Activated CD4-positive, alpha-beta T cell treated with anti-CD3 and anti-CD28 coated beads, Interleukin-2, amount 10 ng/mL, durations not matched to agents 24 days and 14 days (primary cell): Measurements from ENCODE around the gene CES2. TPM values are rescaled to one million over a fixed set of nuclear protein-coding genes. Genes with fewer than 3 reads are reported as not detected.
"Not testable (repeated sequence)": the region's sequence is repeated elsewhere in the genome, so short reads cannot be mapped to it uniquely, and the experiment has no call there.

Experiments
- DNase-seq: peaks from one replicate; pipeline ENCODE4 v3.0.0; 2022
- H3K27ac Mint-ChIP-seq: one replicate; pipeline ENCODE4 v1.8.0; 2022; ENCODE audit warnings: mild to moderate bottlenecking, mixed read lengths
- H3K27me3 Mint-ChIP-seq: one replicate; pipeline ENCODE4 v1.8.0; 2022; ENCODE audit warnings: mixed read lengths
- H3K36me3 Mint-ChIP-seq: one replicate; pipeline ENCODE4 v1.8.0; 2022; ENCODE audit warnings: low read depth, mild to moderate bottlenecking, mixed read lengths
- H3K4me1 Mint-ChIP-seq: one replicate; pipeline ENCODE4 v1.8.0; 2021; ENCODE audit warnings: mixed read lengths
- H3K4me3 Mint-ChIP-seq: one replicate; pipeline ENCODE4 v1.8.0; 2022; ENCODE audit warnings: mild to moderate bottlenecking, moderate library complexity, mixed read lengths
- H3K9me3 Mint-ChIP-seq: one replicate; pipeline ENCODE4 v1.8.0; 2021; ENCODE audit warnings: mixed read lengths
- intact Hi-C: fragments of 100-400 bp; cut with micrococcal nuclease; formaldehyde crosslinking; loops from one replicate; pipeline ENCODE4 v1.15.1; 2023
- total RNA-seq: library from RNA; stranded (reverse); gene quantifications from 2 replicates; pipeline ENCODE4 v1.2.3, GENCODE V29; 2022

CES2 gene
- total RNA-seq, 1 donor from 2014 or later: 33.6 TPM

DNA sequence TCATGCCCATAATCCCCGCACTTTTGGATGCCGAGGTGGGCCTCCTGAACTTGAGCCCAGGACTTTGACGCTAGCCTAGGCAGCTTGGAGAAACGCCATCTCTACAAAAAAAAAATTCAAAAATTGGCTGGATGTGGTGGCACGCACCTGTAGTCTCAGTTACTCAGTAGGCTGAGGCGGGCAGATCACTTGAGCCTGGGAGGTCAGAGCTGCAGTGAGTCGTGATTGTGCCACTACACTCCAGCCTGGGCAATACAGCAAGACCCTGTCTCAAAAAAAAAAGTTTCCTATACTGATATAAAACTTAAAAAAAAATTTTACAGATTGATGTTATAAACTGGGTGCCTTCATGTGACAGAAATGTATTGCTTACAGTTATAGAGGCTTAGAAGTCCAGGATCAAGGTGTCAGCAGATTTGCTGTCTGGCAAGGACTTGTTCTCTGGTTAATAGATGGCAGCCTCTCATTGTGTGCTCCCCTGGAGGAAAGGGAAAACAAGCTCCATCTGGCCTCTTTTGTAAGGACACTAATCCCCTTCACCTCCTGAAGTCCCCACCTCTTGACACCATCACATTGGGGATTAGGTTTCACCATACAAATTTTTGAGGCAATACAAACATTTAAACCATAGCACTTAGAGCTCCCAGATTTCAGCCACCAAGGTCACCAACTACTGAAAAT is 17.3 kb downstream of the CES2 start:
- no peak for DNase-seq
- intact Hi-C loops: no loop called here
- Mint-ChIP-seq H3K4me1 (peaks cover 18% of the 10 kb centered on the region), H3K27me3 (peaks cover 40% of the 10 kb centered on the region), H3K9me3 (no peaks in the 10 kb centered on the region), H3K4me3 (no peak overlapping the region), H3K27ac (no peak overlapping the region), H3K36me3 (no peaks in the 10 kb centered on the region)

DNA sequence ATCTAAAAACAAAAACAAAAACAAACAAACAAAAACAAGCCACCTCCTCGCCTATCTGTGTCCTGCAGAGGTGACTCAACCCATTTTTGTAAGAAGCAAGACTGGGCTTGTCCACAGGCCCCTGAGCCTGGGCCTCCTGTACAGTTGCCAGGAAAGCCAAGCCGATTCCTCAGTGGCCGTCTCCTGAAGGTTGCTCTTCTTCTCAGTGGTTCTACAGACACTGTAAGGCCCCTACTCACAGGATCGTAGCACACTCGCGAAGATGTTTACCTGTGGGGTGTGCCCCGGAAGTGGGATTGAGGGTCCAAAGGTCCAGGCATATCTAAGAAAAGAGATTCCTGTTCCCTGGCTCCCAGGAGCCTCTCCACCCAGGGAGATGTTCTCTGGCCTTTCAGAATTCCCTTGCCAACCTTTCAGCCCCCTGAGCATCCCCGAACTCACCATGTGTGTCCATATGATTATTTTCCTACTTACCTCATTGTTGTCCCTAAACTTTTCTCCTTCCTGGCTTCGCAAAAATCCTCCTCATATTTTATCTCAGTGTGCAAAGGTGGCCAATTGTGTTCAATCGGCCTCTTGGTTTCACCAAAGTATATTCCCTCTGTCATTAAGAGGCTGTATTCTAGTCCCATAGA is 18.3 kb downstream of the CES2 start:
- peaks cover 34% of the 10 kb centered on the region for H3K27me3 Mint-ChIP-seq
- H3K27ac Mint-ChIP-seq: no peak overlapping the region
- no peak overlapping the region for H3K4me3 Mint-ChIP-seq
- no peaks in the 10 kb centered on the region for H3K9me3 Mint-ChIP-seq
- peaks cover 20% of the 10 kb centered on the region for H3K4me1 Mint-ChIP-seq
- intact Hi-C loops: loop anchor here (1.0 to 2.0 kb wide), 4 partner anchors 23 to 232 kb away; no protein-coding TSS in a partner anchor
- DNase-seq: no peak
- H3K36me3 Mint-ChIP-seq: no peaks in the 10 kb centered on the region

DNA sequence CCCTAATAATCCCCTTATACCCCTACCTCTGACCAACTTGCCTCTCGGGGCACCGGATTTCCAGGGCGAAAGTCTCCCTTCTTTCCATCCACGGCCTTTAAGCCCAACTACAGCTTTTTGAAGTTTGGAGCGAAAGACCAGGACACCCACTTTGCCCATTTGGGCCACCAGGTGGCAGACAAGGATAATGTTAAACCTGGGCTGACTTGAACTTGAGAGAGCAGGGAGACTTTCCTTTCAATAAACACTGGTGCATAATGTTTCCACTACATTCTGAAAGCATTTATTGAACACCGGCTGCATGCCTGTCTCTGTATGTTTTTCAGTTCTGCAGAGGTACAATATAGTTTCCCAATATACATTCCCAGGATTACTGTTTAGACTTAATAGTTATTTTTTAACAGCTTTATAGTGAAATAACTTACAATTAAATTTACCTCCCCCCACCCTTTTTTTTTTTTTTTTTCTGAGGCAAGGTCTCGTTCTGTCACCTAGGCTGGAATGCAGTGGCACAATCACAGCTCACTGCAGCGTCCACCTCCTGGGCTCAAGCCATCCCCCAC is 18.9 kb downstream of the CES2 start:
- Mint-ChIP-seq H3K27me3 (peaks cover 28% of the 10 kb centered on the region), H3K4me3 (no peak overlapping the region), H3K36me3 (no peaks in the 10 kb centered on the region), H3K9me3 (no peaks in the 10 kb centered on the region), H3K27ac (no peak overlapping the region), H3K4me1 (peaks cover 24% of the 10 kb centered on the region)
- intact Hi-C loops: loop anchor here (1.0 to 2.0 kb wide), 4 partner anchors 23 to 231 kb away; no protein-coding TSS in a partner anchor
- DNase-seq: peak; percentile 95

GRCh38 chr16:66955363-66956153 is 20.2 kb downstream of the CES2 start:
- H3K9me3 Mint-ChIP-seq, H3K27ac Mint-ChIP-seq, DNase-seq, H3K4me3 Mint-ChIP-seq, H3K36me3 Mint-ChIP-seq: not testable (repeated sequence)
- intact Hi-C loops: loop anchor here (2.0 kb wide), 2 partner anchors 21 to 59 kb away; no protein-coding TSS in a partner anchor
- Mint-ChIP-seq H3K27me3 (peaks cover 17% of the 10 kb centered on the region), H3K4me1 (peaks cover 24% of the 10 kb centered on the region)

GRCh38 chr16:66956154-66956457 is 20.8 kb downstream of the CES2 start:
- H3K4me3 Mint-ChIP-seq, H3K9me3 Mint-ChIP-seq, intact Hi-C loops, H3K36me3 Mint-ChIP-seq, DNase-seq, H3K27ac Mint-ChIP-seq: not testable (repeated sequence)
- Mint-ChIP-seq H3K27me3 (peaks cover 15% of the 10 kb centered on the region), H3K4me1 (peaks cover 29% of the 10 kb centered on the region)

- intact Hi-C loops: no loop called here
- no peaks in the 10 kb centered on the region for H3K36me3 Mint-ChIP-seq
These were observed 23.8 kb downstream of the CES2 start for GRCh38 chr16:66958857-66959703.

DNA sequence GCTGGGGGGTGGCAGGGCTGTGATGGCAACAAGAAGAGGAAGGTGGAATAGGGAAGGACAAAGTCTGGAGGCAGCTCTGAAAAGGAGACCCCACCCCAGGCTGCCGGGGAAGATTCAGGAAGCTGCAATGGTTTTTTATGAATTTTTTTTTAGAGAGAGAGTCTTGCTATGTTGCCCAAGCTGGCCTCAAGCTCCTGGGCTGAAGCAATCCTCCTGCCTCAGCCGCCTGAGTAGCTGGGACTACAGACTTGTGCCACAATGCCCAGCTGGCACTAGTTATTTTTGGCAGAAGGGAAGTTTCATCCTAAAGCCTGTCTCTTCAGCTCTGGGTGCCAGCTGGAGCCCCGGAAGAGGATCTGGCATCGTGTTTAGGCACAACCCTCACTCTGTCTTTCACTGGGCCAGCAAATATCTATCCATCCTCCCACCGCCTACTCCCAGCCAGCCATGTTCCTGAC is 24.4 kb downstream of the CES2 start:
- H3K4me3 Mint-ChIP-seq: no peak overlapping the region
- H3K27ac Mint-ChIP-seq: no peak overlapping the region
- H3K36me3 Mint-ChIP-seq: no peaks in the 10 kb centered on the region
- intact Hi-C loops: no loop called here
- peaks cover 35% of the 10 kb centered on the region for H3K4me1 Mint-ChIP-seq
- no peaks in the 10 kb centered on the region for H3K27me3 Mint-ChIP-seq
- DNase-seq: no peak
- H3K9me3 Mint-ChIP-seq: no peaks in the 10 kb centered on the region

More at GRCh38 chr16:66958857-66959703, 23.8 kb downstream of the CES2 start:
- H3K27ac Mint-ChIP-seq: no peak overlapping the region
- H3K27me3 Mint-ChIP-seq: no peaks in the 10 kb centered on the region
- DNase-seq: no peak
- H3K4me1 Mint-ChIP-seq: peaks cover 35% of the 10 kb centered on the region
- H3K4me3 Mint-ChIP-seq: no peak overlapping the region
- no peaks in the 10 kb centered on the region for H3K9me3 Mint-ChIP-seq

GRCh38 chr16:66960270-66960669 is 25.0 kb downstream of the CES2 start:
- H3K4me3 Mint-ChIP-seq: no peak overlapping the region
- H3K27me3 Mint-ChIP-seq: no peaks in the 10 kb centered on the region
- intact Hi-C loops: no loop called here
- no peaks in the 10 kb centered on the region for H3K9me3 Mint-ChIP-seq
- no peak overlapping the region for H3K27ac Mint-ChIP-seq
- DNase-seq: no peak
- peaks cover 35% of the 10 kb centered on the region for H3K4me1 Mint-ChIP-seq
- peaks cover 2% of the 10 kb centered on the region for H3K36me3 Mint-ChIP-seq

DNA sequence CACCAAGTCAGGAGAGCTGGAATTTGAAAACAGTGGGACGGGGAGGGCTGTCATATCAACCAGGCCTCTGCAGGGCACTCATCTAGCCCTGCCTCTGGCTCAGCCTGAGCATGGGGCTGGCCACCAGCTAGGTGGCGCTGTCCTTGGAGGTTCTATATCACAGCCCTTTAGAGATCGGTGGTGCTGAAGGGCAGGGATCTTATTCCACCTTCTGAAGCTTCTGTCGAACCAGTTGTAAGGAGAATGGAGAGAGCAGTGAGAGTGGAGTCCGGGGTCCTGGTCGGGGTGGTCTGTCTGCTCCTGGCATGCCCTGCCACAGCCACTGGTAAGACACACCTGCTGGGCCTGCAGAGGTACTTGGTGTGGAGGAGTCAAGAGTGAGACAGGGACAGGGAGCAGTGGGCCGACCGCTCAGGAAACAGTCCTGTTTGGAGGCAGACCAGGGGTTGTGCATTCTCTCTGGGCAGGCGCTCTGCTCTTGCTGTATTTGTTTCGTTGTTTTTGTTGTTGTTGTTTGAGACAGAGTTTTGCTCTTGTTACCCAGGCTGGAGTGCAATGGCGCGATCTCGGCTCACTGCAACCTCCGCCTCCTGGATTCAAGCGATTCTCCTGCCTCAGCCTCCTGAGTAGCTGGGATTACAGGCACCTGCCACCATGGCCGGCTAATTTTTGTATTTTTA is 25.9 kb downstream of the CES2 start, which contains the start of gene CES3:
TSS of gene CES3 (plus strand) at position 202 of the 680 bp plus-strand sequence. CDS start at position 244, 42 bp downstream.
- Mint-ChIP-seq H3K9me3 (no peaks in the 10 kb centered on the region), H3K4me3 (peak within 1 kb of the TSS; percentile 83), H3K4me1 (peaks cover 35% of the 10 kb centered on the region), H3K27me3 (no peaks in the 10 kb centered on the region), H3K27ac (peak within 1 kb of the TSS; percentile 70), H3K36me3 (peaks cover 2% of the 10 kb centered on the region)
- intact Hi-C loops: no loop called here
- peak; percentile 92 for DNase-seq

- no peaks in the 10 kb centered on the region for H3K9me3 Mint-ChIP-seq
- intact Hi-C loops: no loop called here
- no peaks in the 10 kb centered on the region for H3K27me3 Mint-ChIP-seq
- H3K27ac Mint-ChIP-seq: peak overlapping the region; percentile 70
- DNase-seq: no peak
- H3K36me3 Mint-ChIP-seq: peaks cover 2% of the 10 kb centered on the region
- H3K4me1 Mint-ChIP-seq: peaks cover 33% of the 10 kb centered on the region
- H3K4me3 Mint-ChIP-seq: peak overlapping the region; percentile 83
These were observed 26.6 kb downstream of the CES2 start for GRCh38 chr16:66961914-66962313.

DNA sequence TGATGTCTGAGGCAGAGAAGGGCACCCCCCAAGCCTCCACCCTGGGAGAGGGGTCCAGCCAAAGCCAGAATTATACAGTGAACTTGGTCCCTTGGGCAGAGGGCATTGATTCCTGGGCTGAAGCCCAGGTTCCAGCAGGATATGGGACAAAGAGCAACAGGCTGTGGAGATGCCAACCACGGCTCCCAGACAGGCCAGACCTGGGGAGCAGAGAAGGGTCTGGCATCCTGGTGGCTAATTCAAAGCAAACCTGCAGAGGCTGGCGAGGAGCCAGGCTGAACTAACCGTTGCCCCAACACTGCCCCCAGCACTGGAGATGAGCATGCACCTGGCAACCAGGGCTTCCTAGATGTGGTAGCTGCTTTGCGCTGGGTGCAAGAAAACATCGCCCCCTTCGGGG is 28.7 kb downstream of the CES2 start:
- Mint-ChIP-seq H3K27ac (no peak overlapping the region), H3K36me3 (peaks cover 5% of the 10 kb centered on the region), H3K4me1 (peaks cover 19% of the 10 kb centered on the region), H3K9me3 (no peaks in the 10 kb centered on the region), H3K27me3 (no peaks in the 10 kb centered on the region), H3K4me3 (no peak overlapping the region)
- intact Hi-C loops: no loop called here
- DNase-seq: no peak

GRCh38 chr16:66968847-66969246 is 33.5 kb downstream of the CES2 start:
- intact Hi-C loops: no loop called here
- Mint-ChIP-seq H3K4me1 (peaks cover 5% of the 10 kb centered on the region), H3K27me3 (no peaks in the 10 kb centered on the region), H3K4me3 (no peak overlapping the region), H3K27ac (no peak overlapping the region), H3K9me3 (no peaks in the 10 kb centered on the region), H3K36me3 (peaks cover 5% of the 10 kb centered on the region)
- DNase-seq: no peak
